DMS153 (cell line): ENCODE measurements around the gene ACKR1.

Experiments used
- DNase-seq: peaks from one replicate; lab custom pipeline; 2025; lab: John Stamatoyannopoulos, UW

The ACKR1 gene

GRCh38 chr1:159204161-159205141 is at the start of gene ACKR1:
Gene ACKR1 (plus strand): TSS chr1:159204875. CDS start chr1:159204960, 85 bp downstream.
- DNase-seq: no peak

- peak; percentile 42 for DNase-seq
Observed at GRCh38 chr1:159161001-159161718, 43.5 kb upstream of the ACKR1 start.

GRCh38 chr1:159161719-159162026 is 43.0 kb upstream of the ACKR1 start:
- DNase-seq: no peak

DNA sequence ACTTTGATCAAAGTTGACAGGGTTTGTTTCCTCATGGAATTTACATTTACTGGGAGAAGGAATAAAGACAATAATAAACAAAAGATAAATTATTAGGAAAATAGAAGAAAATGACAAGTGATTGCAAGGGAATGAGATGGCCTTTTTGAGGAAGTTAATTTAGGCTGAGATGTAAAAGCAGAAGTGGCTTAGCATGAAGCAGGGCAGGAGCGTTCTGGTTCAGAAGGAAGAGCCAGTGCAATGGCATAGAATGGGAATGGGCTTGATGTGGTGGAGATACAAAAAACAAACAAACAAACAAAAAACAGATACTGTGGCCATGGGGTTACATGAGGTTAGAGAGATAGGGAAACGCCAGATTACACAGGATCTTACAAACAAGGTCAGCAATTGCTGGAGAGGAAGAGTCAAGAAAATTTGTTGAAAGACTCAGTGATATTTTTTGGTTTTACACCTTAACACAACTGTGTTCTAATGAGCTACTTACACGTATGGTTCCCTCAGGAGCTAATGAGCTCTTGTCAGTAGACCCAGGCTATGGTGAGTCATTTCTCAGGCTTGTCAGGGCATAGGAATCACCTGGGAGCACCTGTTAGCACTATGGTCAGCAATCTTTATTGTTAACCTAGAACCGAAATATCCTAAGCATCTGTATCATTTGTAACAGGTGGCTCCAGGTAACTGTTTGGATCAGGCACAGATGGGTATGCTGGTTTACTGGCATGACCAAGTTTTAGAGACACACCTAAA is 42.0 kb upstream of the ACKR1 start:
- no peak for DNase-seq

GRCh38 chr1:159163614-159164228 is 41.0 kb upstream of the ACKR1 start:
- DNase-seq: no peak

DNA sequence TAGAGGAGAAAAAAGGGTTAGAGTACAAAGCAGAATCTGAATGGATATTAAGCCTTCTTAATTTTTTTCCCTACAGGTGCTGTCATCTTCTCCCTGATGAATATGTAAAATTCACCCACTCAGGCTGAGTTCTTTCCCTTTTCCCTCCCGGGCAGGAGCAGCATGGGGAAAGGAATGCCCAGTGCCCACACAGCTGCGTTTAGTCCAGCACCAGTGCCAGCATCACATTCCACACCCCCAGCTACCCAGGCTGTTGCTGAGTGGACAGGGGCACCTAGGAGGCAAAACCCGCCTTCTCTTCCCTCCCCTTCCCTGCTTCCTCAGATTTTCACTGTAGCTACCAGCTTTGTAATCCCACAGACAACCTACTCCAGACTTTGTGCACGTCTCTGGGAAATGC is 36.6 kb upstream of the ACKR1 start:
- no peak for DNase-seq

DNA sequence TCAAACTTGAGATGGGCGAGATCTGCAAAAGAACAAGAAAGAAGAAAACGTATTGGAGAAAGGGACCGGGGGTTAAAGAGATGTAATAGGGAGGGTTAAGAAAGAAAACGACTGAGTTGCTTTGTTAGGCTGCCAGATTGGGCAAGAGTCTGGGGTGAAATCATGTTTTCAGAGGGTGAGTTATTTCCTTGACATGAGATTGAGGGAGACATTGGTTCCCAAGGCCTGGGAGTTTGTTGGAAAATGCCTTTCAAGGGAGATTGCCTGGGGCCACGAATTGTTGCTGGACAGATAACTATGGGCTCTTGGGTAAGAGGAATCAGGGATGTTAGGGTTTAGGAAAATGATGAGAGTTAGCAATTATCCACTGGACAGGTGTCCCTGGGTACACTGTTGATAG is 34.0 kb upstream of the ACKR1 start:
- no peak for DNase-seq

DNA sequence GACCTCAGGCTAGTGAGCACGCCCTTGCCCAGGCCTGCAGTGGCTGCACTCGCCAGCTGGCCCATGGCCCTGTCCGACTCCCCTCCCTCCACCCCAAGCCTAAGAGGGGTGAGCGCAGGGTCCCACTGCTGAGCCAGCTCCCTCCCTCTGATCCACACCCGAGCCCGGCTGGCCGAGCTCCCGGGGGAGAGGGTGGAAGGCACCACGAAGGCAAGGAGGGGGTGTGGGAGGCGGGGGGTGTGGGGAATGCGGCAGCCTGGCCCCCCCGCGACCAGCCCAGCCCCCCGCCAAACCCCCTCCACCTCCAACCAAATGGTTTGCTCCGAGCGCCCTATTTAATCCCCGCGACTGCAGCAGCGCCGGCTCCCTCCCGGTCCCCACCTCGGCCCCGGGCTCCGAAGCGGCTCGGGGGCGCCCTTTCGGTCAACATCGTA is 33.4 kb upstream of the ACKR1 start, which contains the start of gene CADM3:
CADM3 (plus strand) TSS at position 362 of the 434 bp plus-strand sequence. CDS start 151 bp downstream, outside the sequence.
- no peak for DNase-seq

DNA sequence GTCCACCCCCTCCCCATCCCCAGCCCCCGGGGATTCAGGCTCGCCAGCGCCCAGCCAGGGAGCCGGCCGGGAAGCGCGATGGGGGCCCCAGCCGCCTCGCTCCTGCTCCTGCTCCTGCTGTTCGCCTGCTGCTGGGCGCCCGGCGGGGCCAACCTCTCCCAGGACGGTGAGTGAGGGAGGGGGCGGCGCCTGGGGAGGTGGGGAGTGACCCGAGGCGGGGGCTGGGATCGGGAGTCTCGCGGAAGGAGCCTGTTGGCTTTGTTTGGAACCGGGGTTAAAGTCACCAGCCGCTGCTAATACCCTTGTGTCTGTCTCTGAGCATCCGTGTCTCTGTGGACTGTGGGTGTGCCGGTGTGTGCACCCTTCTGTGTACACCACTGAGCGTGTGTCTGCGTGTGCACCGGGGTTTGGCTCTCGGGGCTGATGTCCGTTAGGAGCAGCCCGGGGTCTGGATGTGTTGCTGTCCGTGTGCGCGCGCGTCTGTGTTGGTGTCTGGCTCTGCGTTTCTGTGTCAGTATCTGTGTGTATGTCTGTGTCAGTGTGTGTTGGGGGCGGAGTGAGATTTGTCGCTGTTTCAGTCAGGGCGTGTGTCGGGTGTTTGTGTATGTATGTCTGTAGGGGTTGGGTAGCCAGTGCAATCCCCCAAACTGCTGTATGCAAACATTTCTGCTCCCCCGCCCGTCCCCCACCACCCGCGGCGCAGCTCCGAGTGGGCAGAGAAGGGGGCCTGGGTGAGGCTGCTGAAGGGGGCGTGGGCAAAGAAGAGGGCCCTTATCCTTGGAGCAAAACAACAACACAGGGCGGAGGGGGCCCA is 32.8 kb upstream of the ACKR1 start:
- DNase-seq: no peak

DNA sequence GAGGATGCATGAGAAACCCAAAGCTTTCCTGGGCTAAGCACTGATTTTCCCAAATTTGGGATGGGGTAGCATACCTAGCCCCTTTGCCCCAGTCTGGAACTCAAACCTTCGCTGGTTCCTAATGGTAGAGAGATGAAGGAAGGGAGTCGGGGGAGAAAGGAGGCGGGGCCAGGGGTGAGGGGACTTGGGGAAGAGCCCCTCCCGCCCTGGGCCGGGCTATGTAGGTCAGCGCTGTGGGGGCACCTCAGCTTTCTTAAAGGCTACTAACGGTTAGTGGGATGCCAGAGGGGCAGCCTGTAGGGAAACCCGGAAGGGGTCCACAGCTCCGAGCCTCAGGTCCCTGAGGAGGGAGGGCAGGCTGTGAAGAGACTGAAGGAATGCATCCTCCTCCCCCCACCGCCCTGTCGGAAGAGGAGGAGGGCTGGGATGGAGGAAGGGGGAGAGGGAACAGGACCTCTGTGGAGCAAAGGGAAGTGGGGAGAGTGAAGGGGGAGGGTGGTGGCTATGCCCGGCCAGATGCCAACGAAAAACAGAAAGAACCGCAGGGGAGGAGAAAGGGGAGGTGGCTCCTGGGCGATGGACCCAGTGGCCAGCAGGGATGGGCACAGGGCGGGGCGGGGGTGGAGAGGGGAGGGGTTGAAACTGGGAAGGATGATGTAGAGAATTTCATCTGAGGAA is 31.9 kb upstream of the ACKR1 start:
- DNase-seq: no peak

DNA sequence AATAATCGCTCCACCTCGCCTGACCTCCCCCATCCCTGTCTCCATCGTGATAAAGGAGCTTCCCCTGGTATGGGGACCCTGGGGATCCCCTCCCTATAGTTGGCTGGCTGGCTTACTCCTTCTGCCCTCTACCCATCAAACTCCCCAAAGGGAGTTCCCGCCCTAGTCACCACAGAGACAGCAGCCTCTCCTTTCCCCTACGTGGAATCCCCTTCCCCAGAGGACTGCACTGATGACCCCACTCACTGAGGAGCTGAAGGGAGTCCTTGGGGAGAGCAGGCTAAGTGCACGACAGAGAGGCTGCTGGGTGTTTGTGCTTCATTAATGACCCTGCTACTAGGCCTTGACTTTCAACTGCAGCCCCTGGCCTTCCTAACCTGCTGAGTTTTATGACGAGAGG is 31.4 kb upstream of the ACKR1 start:
- no peak for DNase-seq

DNA sequence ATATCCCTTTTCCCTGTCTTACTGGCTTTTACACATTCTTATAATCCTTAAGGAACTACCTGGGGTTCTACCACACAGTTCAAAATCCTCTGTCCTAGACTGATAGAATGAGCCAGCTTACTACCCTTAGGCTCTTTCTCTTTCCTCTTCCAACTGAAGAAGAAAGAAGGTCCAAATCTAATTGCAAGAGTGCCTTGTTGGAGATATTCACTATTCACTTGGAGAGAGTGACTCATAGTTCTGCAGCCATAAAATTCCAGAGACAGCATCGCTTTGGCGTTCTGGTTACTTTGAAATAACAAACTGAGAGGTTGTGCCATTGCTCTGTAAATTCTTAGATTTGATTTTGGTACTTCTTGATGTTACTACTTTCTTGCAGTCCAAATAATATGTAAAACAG is 29.1 kb upstream of the ACKR1 start:
- DNase-seq: no peak

GRCh38 chr1:159177272-159177907 is 27.3 kb upstream of the ACKR1 start:
- DNase-seq: no peak

DNA sequence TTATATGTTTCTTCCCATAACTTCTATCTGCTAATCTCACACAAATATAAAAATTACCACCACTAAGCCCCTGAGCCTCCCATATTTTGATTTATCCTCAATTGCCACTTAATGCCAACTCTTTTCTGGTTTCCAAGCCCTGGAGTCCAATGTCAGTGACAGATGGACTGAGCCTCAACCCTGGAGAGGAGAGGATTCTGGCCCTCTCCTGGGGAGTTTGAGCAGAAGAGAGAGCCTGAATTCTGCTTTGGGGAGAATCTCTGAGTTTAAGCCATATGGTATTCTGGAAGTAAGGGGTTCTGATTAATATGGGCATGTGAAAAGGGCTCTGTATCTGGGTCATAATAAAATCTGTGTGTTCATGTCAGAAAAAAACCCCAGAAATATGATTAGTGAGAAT is 24.8 kb upstream of the ACKR1 start:
- DNase-seq: no peak

DNA sequence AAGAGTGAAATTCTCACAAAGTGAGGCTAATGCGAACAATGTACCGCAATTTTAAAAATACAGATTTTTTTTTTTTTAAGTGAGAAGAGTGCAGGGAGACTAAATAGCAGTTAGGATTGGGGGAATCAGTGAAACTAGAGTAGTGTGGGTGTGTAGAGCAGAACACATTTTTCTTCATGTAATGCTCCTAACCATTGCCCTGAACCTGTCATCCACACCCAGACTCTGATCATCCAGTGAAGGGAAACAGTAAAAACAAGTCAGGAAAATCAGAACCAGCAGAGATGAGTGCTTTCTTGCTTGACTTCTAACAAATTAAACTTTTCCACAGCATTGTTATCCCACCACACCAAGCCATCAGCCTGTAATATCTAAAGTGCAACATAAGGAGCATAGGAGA is 24.2 kb upstream of the ACKR1 start:
- no peak for DNase-seq

GRCh38 chr1:159181328-159182024 is 23.2 kb upstream of the ACKR1 start:
- DNase-seq: no peak

DNA sequence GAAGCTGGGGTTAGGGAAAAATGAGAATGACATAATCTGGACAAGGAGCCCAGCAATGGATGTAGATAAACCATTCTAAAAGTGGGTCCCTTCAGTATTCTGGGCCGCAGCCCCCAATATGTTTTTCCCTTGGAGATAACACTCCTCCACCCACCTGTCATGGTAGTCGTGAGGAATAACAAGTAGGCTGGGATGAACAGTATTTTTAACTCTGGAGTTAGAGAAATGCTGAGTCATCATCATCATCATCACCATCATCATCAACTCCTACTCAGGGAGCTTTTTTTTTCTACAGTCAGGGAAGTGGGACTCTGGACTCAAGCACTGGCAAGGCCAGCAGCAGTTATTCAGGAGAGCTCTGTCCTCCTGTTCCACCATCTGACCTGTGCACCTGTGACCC is 20.5 kb upstream of the ACKR1 start:
- no peak for DNase-seq

DNA sequence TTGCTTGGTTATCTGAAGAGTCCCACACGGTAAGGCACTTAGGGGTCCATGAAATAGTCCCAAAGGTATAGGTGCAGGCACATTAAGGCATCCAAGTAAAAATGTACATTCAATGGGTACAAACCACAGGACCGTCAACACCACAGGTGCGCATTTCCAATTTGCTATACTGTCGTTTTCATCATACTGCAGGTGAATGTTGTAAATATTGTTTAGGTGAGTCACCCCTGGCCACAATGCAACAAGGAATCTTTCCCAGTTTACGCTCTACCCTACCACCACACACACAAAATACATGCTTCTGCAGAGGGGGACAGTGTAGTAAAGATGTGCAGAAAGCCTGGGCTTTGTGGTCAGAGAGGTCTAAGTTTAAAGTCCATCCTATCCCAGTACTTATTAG is 19.6 kb upstream of the ACKR1 start:
- no peak for DNase-seq

GRCh38 chr1:159187033-159187432 is 17.6 kb upstream of the ACKR1 start:
- DNase-seq: no peak
